Testis (tissue), 2 donors: ENCODE measurements around the gene ADAM33.

Experiments used
- CTCF ChIP-seq, 3 experiments: fragments of 450-650 bp in 2 of 3; fragments of 200-600 bp in 1 of 3; sonication (generic) in 1 of 3; IDR thresholded peaks; one replicate each; pipeline ENCODE4 v1.5.1; 2016 to 2019; ENCODE audit warnings: antibody characterized with exemption in 3 of 3, mild to moderate bottlenecking in 2 of 3, moderate library complexity in 1 of 3
- POLR2A ChIP-seq: fragments of 450-650 bp; IDR thresholded peaks from one replicate; pipeline ENCODE4 v1.6.1; 2017; ENCODE audit warnings: antibody characterized with exemption, mild to moderate bottlenecking, moderate library complexity

- TF ChIP-seq CTCF (IDR thresholded peaks at IDR 0.05) (no peak), POLR2A (no peak)
Observed at GRCh38 chr20:3704087-3704486, 22.3 kb upstream of the ADAM33 start.
